ENCODE data around the gene SSH2.

Gene SSH2

DNA sequence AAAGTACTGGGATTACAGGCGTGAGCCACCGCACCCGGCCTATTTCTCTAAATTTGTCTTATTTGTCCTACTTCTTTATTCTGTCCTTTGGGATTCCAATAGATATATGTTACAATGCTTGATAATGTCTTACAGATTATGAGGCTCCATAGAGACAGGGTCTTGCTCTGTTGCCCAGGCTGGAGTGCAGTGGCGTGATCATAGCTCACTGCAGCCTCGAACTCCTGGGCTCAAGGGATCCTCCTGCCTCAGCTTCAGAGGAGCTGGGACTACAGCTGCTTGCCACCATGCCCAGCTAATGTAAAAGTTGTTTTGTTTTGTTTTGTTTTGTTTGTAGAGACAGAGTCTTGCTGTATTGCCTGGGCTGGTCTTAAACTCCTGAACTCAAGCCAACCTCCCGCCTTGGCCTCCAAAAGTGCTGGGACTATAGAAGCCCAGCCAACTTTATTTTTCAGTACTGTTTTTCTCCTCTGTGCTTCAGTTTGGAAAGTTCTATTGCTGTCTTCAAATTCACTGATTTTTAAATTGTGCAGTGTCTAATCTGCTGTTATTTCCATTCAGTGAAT is 326.8 kb downstream of the SSH2 start:
- no peaks in the 10 kb centered on the region for H3K27me3 ChIP-seq (ENCODE audit: control insufficient read depth, insufficient read depth, low read length)
- no peak overlapping the region for H3K4me3 ChIP-seq (ENCODE audit: low read length)
- H3K27ac ChIP-seq (ENCODE audit: low read depth, low read length): no peak overlapping the region
- no peak overlapping the region for H3K9ac ChIP-seq (ENCODE audit: low read length)
- no peaks in the 10 kb centered on the region for H3K36me3 ChIP-seq (ENCODE audit: control insufficient read depth, insufficient read depth, low read length)
- H3K4me1 ChIP-seq (ENCODE audit: control insufficient read depth, insufficient read depth, low read length): no peaks in the 10 kb centered on the region

DNA sequence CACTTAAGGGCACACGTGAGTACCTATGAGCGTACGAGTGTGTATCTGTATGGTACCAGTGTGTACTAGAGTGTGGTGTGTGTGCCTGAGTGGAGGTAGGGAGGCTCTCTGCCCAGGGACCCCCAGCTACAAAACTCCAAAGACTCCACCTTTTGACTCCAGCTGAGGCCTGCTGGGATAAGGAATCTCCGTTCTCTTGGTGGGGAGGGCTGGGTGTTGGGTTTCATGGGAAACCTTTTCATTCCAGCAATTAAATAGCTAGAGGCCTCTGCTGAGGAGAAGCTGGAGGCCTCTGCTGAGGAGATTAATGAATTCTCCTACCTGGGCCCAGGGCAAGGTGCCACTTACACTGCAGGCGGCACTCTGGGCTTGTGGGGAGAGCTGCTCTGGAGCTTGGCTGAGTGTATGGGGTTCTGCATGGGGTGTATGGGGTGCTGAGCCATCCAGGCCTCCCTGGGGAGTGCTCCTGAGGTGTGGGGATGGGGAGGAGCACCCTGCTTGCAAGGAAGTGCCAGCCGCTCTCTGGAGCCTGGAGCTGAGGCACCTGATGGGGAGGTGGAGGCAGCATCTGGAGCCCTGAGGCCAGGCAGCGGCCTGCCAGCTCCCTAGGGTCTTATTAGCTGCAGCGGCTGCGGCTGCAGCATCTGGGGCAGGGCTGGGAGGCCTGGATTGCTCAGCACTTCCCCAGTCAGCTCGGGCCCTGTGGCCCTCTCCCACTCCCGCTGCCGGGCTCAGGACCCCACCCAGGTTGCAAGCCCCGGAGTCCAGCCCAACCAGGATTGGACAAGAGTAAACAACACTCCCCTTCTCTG is 332.5 kb downstream of the SSH2 start:
- H3K27ac ChIP-seq (ENCODE audit: low read depth, low read length): no peak overlapping the region
- no peaks in the 10 kb centered on the region for H3K36me3 ChIP-seq (ENCODE audit: control insufficient read depth, insufficient read depth, low read length)
- no peak overlapping the region for H3K9ac ChIP-seq (ENCODE audit: low read length)
- H3K27me3 ChIP-seq (ENCODE audit: control insufficient read depth, insufficient read depth, low read length): no peaks in the 10 kb centered on the region
- no peaks in the 10 kb centered on the region for H3K4me1 ChIP-seq (ENCODE audit: control insufficient read depth, insufficient read depth, low read length)
- no peak overlapping the region for H3K4me3 ChIP-seq (ENCODE audit: low read length)

DNA sequence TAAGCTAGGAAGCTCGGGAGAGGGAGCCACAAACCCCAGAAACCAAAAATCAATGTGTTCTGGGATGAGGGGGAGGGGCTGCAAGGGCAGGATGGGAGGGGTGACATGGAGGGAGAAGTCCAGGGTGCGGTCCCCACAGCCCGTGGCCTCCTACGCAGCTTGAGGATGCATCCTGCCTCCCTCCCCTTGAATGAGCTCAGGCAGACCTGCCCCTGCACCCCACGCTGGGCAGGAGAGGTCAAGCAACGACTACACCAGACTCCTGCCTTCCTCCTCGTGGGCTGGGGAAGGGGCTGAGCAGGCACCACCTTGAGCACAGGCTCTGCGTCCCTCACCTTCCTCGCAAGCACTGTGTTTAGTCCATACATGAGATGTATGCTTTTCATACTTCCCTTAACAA is 333.2 kb downstream of the SSH2 start:
- Histone ChIP-seq H3K9ac (ENCODE audit: low read length) (no peak overlapping the region), H3K27ac (ENCODE audit: low read depth, low read length) (no peak overlapping the region), H3K27me3 (ENCODE audit: control insufficient read depth, insufficient read depth, low read length) (no peaks in the 10 kb centered on the region), H3K4me1 (ENCODE audit: control insufficient read depth, insufficient read depth, low read length) (peaks cover 6% of the 10 kb centered on the region), H3K36me3 (ENCODE audit: control insufficient read depth, insufficient read depth, low read length) (no peaks in the 10 kb centered on the region), H3K4me3 (ENCODE audit: low read length) (no peak overlapping the region)

DNA sequence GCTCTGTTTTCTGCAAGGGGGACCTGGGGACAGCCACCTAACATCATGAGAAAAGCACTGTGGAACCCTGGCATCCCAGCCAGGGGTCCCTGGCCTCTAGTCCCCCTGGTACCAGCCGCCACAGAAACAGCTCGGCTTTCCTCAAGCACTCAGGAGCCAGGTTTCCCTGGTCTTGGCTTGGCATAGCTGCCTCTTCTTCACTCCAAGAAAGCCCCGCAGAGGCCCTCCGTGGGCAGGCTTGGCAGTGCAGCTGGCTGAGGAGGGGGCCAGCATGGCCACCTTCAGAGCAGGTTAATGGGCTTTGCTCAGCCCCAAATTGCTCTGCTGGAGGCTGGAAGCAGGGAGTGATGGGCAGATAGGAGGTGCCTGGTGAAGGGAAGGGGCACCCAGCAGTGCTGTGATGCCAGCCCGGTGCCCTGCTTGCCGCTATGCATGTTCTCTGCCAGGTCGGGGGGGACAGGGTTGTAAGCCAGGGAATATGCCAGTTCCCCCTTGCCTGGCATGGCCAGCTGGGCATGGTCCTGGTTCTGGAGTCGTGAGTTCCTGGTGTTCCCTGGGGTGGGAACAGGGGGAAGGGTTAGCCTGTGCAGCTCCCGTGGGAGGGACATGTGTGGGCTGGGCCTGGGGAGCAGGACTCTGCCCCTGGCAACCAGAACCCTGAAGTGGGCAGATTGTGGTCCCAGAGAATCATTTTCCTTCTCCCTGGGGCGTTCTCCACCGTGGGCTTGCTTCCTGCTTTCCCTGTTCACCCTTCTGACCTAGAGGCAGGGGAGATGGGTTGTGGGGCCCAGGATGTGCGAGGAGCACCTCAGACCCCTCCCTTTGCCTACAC is 333.9 kb downstream of the SSH2 start:
- Histone ChIP-seq H3K9ac (ENCODE audit: low read length) (no peak overlapping the region), H3K36me3 (ENCODE audit: control insufficient read depth, insufficient read depth, low read length) (no peaks in the 10 kb centered on the region), H3K27me3 (ENCODE audit: control insufficient read depth, insufficient read depth, low read length) (no peaks in the 10 kb centered on the region), H3K4me3 (ENCODE audit: low read length) (no peak overlapping the region), H3K27ac (ENCODE audit: low read depth, low read length) (no peak overlapping the region), H3K4me1 (ENCODE audit: control insufficient read depth, insufficient read depth, low read length) (peaks cover 11% of the 10 kb centered on the region)

DNA sequence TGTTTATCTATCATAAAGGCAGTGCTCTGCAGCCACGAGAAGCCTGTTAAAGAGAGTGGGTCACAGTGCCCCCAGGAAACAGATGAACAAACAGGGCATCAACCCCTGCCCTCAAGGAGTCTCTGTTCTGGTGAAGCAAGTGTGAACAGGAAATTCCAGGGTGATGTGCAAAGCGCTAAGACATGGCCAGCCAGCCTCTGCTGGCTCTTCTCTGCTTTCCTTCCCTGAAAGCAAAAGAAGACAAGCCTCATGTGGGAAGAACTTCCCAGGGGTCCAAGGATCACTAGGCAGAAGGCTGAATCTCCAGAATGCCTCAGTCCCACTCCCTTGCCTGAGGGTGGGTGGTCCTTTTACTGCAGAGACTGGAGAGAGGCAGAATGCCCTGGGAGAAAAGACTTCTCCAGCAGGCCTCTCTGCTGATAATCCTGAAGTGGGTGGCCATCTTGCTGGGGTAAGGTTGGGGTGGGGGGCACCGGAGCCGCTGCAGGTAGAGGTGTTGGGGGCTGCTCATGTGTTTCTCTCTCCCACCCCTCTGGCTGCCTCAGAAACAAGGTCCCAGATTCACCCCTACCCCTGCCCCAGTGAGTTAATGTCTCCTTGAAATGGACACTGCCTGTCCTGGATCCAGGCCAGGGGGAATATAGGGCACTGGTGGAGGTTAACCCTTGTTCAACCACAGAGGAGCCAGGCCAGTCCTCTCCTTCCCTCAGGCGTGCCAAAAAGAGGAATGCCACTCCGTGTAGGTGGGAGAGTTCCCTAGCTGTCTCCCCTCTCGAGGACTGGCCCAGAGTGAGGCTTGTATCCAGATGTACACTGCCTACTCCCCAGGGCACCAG is 334.7 kb downstream of the SSH2 start:
- Histone ChIP-seq H3K4me3 (ENCODE audit: low read length) (no peak overlapping the region), H3K4me1 (ENCODE audit: control insufficient read depth, insufficient read depth, low read length) (peaks cover 14% of the 10 kb centered on the region), H3K9ac (ENCODE audit: low read length) (no peak overlapping the region), H3K27me3 (ENCODE audit: control insufficient read depth, insufficient read depth, low read length) (no peaks in the 10 kb centered on the region), H3K36me3 (ENCODE audit: control insufficient read depth, insufficient read depth, low read length) (no peaks in the 10 kb centered on the region), H3K27ac (ENCODE audit: low read depth, low read length) (no peak overlapping the region)

DNA sequence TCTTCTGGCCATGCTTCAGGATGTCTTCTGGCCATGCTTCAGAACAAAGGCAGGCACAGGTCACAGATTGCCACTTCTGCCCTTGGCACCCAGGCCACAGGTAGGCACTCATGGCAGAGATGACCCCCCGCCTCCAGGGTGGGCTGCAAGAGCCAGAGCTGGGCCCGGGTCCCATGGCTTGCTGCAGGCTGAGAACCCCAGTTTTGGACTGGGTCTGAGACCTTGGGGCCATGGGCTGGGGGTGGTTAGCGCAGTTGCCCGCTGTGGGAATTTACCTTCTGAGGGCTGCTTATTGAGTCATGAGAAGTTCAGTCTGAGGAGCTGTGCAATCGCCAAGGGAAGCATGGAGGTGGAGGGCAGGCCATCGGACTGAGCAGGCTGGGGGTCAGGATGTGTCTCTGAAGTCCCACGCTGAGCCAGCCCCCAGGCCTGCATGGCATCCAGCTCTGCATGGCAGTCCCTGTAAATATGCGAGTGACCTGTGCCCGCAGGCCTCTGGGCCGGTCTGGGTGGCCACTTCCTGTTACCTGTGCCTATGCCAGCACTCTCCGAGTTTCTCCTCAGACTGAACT is 335.4 kb downstream of the SSH2 start:
- Histone ChIP-seq H3K27ac (ENCODE audit: low read depth, low read length) (no peak overlapping the region), H3K4me3 (ENCODE audit: low read length) (no peak overlapping the region), H3K9ac (ENCODE audit: low read length) (no peak overlapping the region), H3K4me1 (ENCODE audit: control insufficient read depth, insufficient read depth, low read length) (peaks cover 20% of the 10 kb centered on the region), H3K27me3 (ENCODE audit: control insufficient read depth, insufficient read depth, low read length) (no peaks in the 10 kb centered on the region), H3K36me3 (ENCODE audit: control insufficient read depth, insufficient read depth, low read length) (no peaks in the 10 kb centered on the region)

DNA sequence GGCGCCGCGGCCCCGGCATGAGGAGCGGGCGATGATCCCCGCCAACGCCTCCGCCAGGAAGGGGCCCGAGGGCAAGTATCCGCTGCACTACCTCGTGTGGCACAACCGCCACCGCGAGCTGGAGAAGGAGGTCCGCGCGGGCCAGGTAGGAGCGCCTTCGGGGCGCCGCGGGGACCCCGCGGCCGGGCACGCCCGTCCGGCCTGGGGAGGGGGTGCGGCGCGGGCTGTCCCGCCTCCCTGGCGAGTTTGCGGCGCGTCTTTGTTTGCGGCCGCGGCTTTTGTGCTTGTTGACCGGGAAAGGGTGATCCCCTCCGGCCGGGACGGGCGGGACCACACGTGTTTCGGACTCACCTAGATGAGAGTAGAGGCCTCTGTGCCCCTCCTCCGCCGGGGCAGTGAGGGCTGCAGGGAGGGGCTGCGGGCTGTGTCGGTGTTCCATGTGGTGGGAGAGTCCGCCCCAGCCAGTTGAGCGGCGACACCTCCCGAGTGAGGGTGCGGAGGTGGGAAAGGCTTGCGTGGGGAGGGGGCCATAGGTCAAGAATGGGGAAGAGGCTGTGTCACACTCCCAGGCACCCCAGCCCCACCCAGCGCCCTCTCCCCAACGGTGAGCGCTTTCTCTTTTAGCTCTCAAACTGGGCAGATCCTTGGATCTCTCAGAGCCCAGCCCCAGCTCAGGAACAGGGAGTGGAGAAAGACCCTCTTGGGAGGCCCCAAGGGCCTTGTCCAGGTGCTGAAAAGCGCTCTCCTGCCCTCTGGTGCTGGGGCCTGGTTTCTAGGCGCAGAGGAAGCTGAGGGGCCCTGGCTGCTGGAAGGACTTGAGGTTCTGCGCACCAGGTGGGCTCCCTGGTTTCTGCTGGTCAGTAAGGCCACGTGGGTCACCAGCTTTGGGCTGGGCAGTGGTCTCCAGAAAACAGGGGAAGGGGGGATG is 336.2 kb downstream of the SSH2 start:
- no peak overlapping the region for H3K9ac ChIP-seq (ENCODE audit: low read length)
- peaks cover 20% of the 10 kb centered on the region for H3K4me1 ChIP-seq (ENCODE audit: control insufficient read depth, insufficient read depth, low read length)
- no peak overlapping the region for H3K27ac ChIP-seq (ENCODE audit: low read depth, low read length)

DNA sequence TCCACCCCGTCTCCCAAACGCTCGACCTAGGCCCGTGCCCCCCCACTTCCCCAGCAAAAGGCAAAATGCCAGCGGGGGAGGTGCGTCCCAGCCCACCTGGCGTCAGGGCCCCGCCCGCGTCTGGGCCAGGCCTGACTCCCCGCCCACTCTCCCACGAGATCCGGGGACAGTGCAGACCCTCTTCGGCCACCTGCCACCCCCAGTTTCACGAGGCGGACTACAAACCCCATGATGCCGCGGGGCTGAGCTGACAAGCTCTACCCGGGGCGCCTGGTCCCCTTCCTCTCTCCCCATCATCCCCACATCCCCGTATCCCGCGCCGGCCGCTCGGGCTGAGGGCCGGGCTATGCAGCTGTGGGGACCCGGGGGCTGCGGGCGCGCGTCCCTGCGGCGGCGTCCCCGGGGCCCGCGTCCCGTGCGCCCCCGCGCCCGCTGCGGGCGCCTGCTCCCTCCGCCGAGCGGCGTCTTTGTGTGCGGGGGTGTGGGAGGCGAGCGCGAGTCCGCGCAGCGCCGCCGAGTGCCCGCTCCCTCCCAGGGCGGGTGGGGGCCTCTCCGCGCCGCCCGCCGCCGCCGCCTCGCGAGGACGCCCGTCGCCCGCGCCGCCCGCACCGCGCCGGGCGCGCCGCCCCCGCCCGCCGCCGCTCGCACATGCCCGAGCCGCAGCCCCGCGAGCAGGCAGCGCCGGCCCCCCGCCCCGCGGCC is 337.0 kb downstream of the SSH2 start, which contains the start of gene ANKRD13B:
Gene ANKRD13B (plus strand): TSS at position 283 of the 702 bp plus-strand sequence. CDS start 490 bp downstream, outside the sequence.
- Histone ChIP-seq H3K27ac (ENCODE audit: low read depth, low read length) (peak within 1 kb of the TSS; percentile 87), H3K4me1 (ENCODE audit: control insufficient read depth, insufficient read depth, low read length) (peaks cover 25% of the 10 kb centered on the region)

More for the DNA sequence above, 336.2 kb downstream of the SSH2 start:
- Histone ChIP-seq H3K36me3 (ENCODE audit: control insufficient read depth, insufficient read depth, low read length) (no peaks in the 10 kb centered on the region), H3K4me3 (ENCODE audit: low read length) (peak overlapping the region; percentile 58), H3K27me3 (ENCODE audit: control insufficient read depth, insufficient read depth, low read length) (no peaks in the 10 kb centered on the region)

DNA sequence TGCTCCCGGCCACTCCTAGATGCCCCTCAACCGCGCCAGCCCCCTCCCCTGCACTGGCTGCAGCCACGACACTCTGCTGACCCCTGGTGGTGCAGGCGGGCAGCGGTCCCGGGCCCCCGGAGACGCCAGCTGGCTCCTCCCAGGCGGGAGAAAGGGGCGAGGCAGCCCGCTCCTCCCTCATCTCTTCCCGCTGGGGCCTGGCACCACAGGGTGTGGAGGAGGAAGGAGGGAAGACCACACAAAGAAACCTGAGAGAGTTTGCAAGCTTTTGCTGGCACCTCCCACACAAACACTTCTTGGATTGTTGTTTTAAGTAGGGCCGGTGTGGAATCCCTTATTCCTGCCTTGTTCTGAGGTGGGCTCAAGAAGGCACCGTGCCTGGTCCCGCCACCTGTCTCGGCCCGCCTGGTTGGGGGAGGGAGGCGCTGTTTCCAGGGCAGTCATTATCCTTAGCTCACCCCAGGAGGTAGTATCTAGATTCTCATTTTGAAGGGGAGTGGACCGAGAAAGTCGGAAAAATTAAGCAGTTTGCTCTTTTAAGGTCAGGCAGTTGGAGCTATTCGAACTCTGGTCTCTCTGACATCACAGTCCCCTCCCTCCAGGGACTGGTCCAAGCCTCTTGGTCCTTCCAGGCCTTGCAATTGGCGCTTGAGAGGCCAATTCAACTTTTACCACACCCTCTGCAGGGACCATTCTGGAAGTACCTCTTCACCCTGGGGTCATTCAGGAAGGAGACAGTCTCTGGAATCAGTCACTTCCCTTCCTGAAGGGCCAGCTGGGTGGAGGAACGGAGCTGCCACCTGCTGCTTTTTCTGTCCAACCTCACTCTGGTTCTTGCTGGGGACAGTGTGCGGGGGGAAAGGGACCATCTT is 338.1 kb downstream of the SSH2 start:
- peak overlapping the region; percentile 87 for H3K27ac ChIP-seq (ENCODE audit: low read depth, low read length)
- no peaks in the 10 kb centered on the region for H3K36me3 ChIP-seq (ENCODE audit: control insufficient read depth, insufficient read depth, low read length)
- peak overlapping the region; percentile 18 for H3K9ac ChIP-seq (ENCODE audit: low read length)
- H3K27me3 ChIP-seq (ENCODE audit: control insufficient read depth, insufficient read depth, low read length): no peaks in the 10 kb centered on the region
- H3K4me1 ChIP-seq (ENCODE audit: control insufficient read depth, insufficient read depth, low read length): peaks cover 30% of the 10 kb centered on the region
- H3K4me3 ChIP-seq (ENCODE audit: low read length): peak overlapping the region; percentile 77

More for the DNA sequence above, 337.0 kb downstream of the SSH2 start, which contains the start of gene ANKRD13B:
- H3K9ac ChIP-seq (ENCODE audit: low read length): peak within 1 kb of the TSS; percentile 18
- H3K4me3 ChIP-seq (ENCODE audit: low read length): peak within 1 kb of the TSS; percentile 77
- H3K27me3 ChIP-seq (ENCODE audit: control insufficient read depth, insufficient read depth, low read length): no peaks in the 10 kb centered on the region
- H3K36me3 ChIP-seq (ENCODE audit: control insufficient read depth, insufficient read depth, low read length): no peaks in the 10 kb centered on the region

Measured in rectal smooth muscle tissue (tissue), 1 donor.